Measurements from ENCODE around the gene COBL.

DNA sequence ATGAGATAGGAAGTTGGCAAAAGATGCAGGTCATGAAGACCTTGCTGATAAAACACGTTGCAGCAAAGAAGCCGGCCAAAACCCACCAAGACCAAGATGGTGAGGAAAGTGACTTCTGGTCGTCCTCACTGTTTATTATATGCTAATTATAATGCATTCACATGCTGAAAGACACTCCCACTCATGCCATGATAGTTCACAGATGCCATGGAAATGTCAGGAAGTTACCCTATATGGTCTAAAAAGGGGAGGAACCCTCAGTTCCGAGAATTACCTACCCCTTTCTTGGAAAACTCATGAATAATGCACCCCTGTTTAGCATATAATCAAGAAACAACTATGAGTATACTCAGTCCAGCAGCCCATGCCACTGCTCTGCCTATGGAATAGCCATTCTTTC, 331.5 kb downstream of the COBL start:
- TF ChIP-seq CTCF (IDR thresholded peaks at IDR 0.05), result no peak
- TF ChIP-seq EZH2 (IDR thresholded peaks at IDR 0.05), result no peak
